ENCODE results near the gene ATG9A. TPM values are rescaled to one million over a fixed set of nuclear protein-coding genes. Genes with fewer than 3 reads are reported as not detected.

ATG9A gene
- total RNA-seq, 1 donor: 60.8 TPM

- H3K4me2 ChIP-seq (ENCODE audit: insufficient read depth, low read length): no peak overlapping the region
- no peak for TF ChIP-seq CTCF (IDR thresholded peaks at IDR 0.05; ENCODE audit: extremely low read depth, low read depth, low read length)
Measured at GRCh38 chr2:219271021-219271420, 41.6 kb upstream of the ATG9A start.

GRCh38 chr2:219270055-219270372, 40.6 kb upstream of the ATG9A start:
- no peaks in the 10 kb centered on the region for H3K79me2 ChIP-seq (ENCODE audit: insufficient read depth, low read length)
- H3K4me2 ChIP-seq (ENCODE audit: insufficient read depth, low read length): no peak overlapping the region
- no peak for TF ChIP-seq CTCF (IDR thresholded peaks at IDR 0.05; ENCODE audit: extremely low read depth, low read depth, low read length)
- H3K27me3 ChIP-seq (ENCODE audit: insufficient read depth, low read length): no peaks in the 10 kb centered on the region
- no peaks in the 10 kb centered on the region for H3K36me3 ChIP-seq (ENCODE audit: insufficient read depth, low read length)
- H3K9me3 ChIP-seq (ENCODE audit: low read depth, low read length): no peaks in the 10 kb centered on the region
- no peak overlapping the region for H2AFZ ChIP-seq (ENCODE audit: low read length)
- no peak for DNase-seq (ENCODE audit: insufficient read length, low spot score, missing footprints)
- no peaks in the 10 kb centered on the region for H4K20me1 ChIP-seq (ENCODE audit: insufficient read depth, low read length)
- no peak overlapping the region for H3K27ac ChIP-seq (ENCODE audit: low read depth, low read length)
- H3K4me3 ChIP-seq (ENCODE audit: insufficient read depth, low read length): no peak overlapping the region
- peaks cover 16% of the 10 kb centered on the region for H3K4me1 ChIP-seq (ENCODE audit: insufficient read depth, low read length)

More at GRCh38 chr2:219271021-219271420, 41.6 kb upstream of the ATG9A start:
- no peaks in the 10 kb centered on the region for H3K36me3 ChIP-seq (ENCODE audit: insufficient read depth, low read length)
- H3K4me3 ChIP-seq (ENCODE audit: insufficient read depth, low read length): no peak overlapping the region
- no peak overlapping the region for H3K27ac ChIP-seq (ENCODE audit: low read depth, low read length)
- no peak for DNase-seq (ENCODE audit: insufficient read length, low spot score, missing footprints)
- H4K20me1 ChIP-seq (ENCODE audit: insufficient read depth, low read length): no peaks in the 10 kb centered on the region
- H3K27me3 ChIP-seq (ENCODE audit: insufficient read depth, low read length): no peaks in the 10 kb centered on the region
- H3K4me1 ChIP-seq (ENCODE audit: insufficient read depth, low read length): peaks cover 17% of the 10 kb centered on the region
- H3K79me2 ChIP-seq (ENCODE audit: insufficient read depth, low read length): no peaks in the 10 kb centered on the region
- H2AFZ ChIP-seq (ENCODE audit: low read length): no peak overlapping the region
- H3K9me3 ChIP-seq (ENCODE audit: low read depth, low read length): no peaks in the 10 kb centered on the region

- H2AFZ ChIP-seq (ENCODE audit: low read length): no peak overlapping the region
- H3K27ac ChIP-seq (ENCODE audit: low read depth, low read length): no peak overlapping the region
- no peaks in the 10 kb centered on the region for H3K9me3 ChIP-seq (ENCODE audit: low read depth, low read length)
- H3K79me2 ChIP-seq (ENCODE audit: insufficient read depth, low read length): no peaks in the 10 kb centered on the region
- H3K27me3 ChIP-seq (ENCODE audit: insufficient read depth, low read length): no peaks in the 10 kb centered on the region
- no peaks in the 10 kb centered on the region for H4K20me1 ChIP-seq (ENCODE audit: insufficient read depth, low read length)
- H3K36me3 ChIP-seq (ENCODE audit: insufficient read depth, low read length): no peaks in the 10 kb centered on the region
- H3K4me2 ChIP-seq (ENCODE audit: insufficient read depth, low read length): no peak overlapping the region
- H3K4me1 ChIP-seq (ENCODE audit: insufficient read depth, low read length): peaks cover 11% of the 10 kb centered on the region
- no peak overlapping the region for H3K4me3 ChIP-seq (ENCODE audit: insufficient read depth, low read length)
- TF ChIP-seq CTCF (IDR thresholded peaks at IDR 0.05; ENCODE audit: extremely low read depth, low read depth, low read length): no peak
- DNase-seq (ENCODE audit: insufficient read length, low spot score, missing footprints): no peak
Measured at GRCh38 chr2:219269362-219270054, 40.1 kb upstream of the ATG9A start.

- DNase-seq (ENCODE audit: insufficient read length, low spot score, missing footprints): no peak
- H3K4me2 ChIP-seq (ENCODE audit: insufficient read depth, low read length): no peak overlapping the region
- H3K27me3 ChIP-seq (ENCODE audit: insufficient read depth, low read length): no peaks in the 10 kb centered on the region
- no peaks in the 10 kb centered on the region for H4K20me1 ChIP-seq (ENCODE audit: insufficient read depth, low read length)
- H2AFZ ChIP-seq (ENCODE audit: low read length): no peak overlapping the region
- H3K79me2 ChIP-seq (ENCODE audit: insufficient read depth, low read length): no peaks in the 10 kb centered on the region
- no peaks in the 10 kb centered on the region for H3K4me1 ChIP-seq (ENCODE audit: insufficient read depth, low read length)
- no peak overlapping the region for H3K27ac ChIP-seq (ENCODE audit: low read depth, low read length)
- no peaks in the 10 kb centered on the region for H3K36me3 ChIP-seq (ENCODE audit: insufficient read depth, low read length)
- TF ChIP-seq CTCF (IDR thresholded peaks at IDR 0.05; ENCODE audit: extremely low read depth, low read depth, low read length): no peak
- H3K4me3 ChIP-seq (ENCODE audit: insufficient read depth, low read length): no peak overlapping the region
- no peaks in the 10 kb centered on the region for H3K9me3 ChIP-seq (ENCODE audit: low read depth, low read length)
Measured at GRCh38 chr2:219268294-219268693, 38.9 kb upstream of the ATG9A start.

Data from osteoblast (primary cell).